Fibroblast of lung (primary cell): Measurements from ENCODE around the gene SLC44A5. TPM values are rescaled to one million over a fixed set of nuclear protein-coding genes. Genes with fewer than 3 reads are reported as not detected.
A peak's percentile ranks its signal among the peaks of the same experiment; 100 is the strongest.

Experiments
- DNase-seq, 2 donors: peaks; one replicate each; pipeline versions ENCODE4 v3.0.0 to v3.0.0-alpha.2; 2010; ENCODE audit warnings: low read depth in 2 of 2
- H2AFZ ChIP-seq: 2 replicates; pipeline ENCODE4 v1.5.1; 2012; ENCODE audit warnings: low read length, control low read depth, inconsistent platforms
- H3K27ac ChIP-seq: 2 replicates; pipeline ENCODE4 v1.5.1; 2011; ENCODE audit warnings: low read length, control low read depth; ENCODE audit not compliant: insufficient read depth
- H3K27me3 ChIP-seq: 2 replicates; pipeline ENCODE4 v1.5.1; 2011; ENCODE audit warnings: mild to moderate bottlenecking, low read length; ENCODE audit not compliant: control insufficient read depth, insufficient read depth
- H3K36me3 ChIP-seq: 2 replicates; pipeline ENCODE4 v1.5.1; 2011; ENCODE audit warnings: low read length; ENCODE audit not compliant: control insufficient read depth, insufficient read depth
- H3K4me1 ChIP-seq: 2 replicates; pipeline ENCODE4 v1.5.1; 2011; ENCODE audit warnings: low read length; ENCODE audit not compliant: control insufficient read depth, insufficient read depth; ENCODE audit errors: extremely low read depth
- H3K4me2 ChIP-seq: 2 replicates; pipeline ENCODE4 v1.5.1; 2011; ENCODE audit warnings: low read length, control low read depth; ENCODE audit not compliant: insufficient read depth; ENCODE audit errors: extremely low read depth
- H3K4me3 ChIP-seq, 4 experiments: fragments of 200-600 bp in 1 of 4; sonication (generic) in 1 of 4; replicated peaks in 1 of 4; 2 replicates each; pipeline ENCODE4 v1.5.1; 2011 to 2016; ENCODE audit warnings: low read length in 4 of 4, low read depth in 3 of 4, mild to moderate bottlenecking in 3 of 4, control low read depth in 2 of 4, inconsistent platforms in 1 of 4, mixed read lengths in 1 of 4; ENCODE audit not compliant: insufficient read depth in 1 of 4; ENCODE audit errors: control extremely low read depth in 1 of 4
- H3K79me2 ChIP-seq: 2 replicates; pipeline ENCODE4 v1.5.1; 2012; ENCODE audit warnings: mild to moderate bottlenecking, low read length, inconsistent platforms; ENCODE audit not compliant: control insufficient read depth, insufficient read depth
- H3K9ac ChIP-seq: 2 replicates; pipeline ENCODE4 v1.5.1; 2011; ENCODE audit warnings: mild to moderate bottlenecking, low read length, control low read depth; ENCODE audit not compliant: insufficient read depth
- H3K9me3 ChIP-seq: 2 replicates; pipeline ENCODE4 v1.5.1; 2012; ENCODE audit warnings: low read depth, low read length; ENCODE audit not compliant: control insufficient read depth, insufficient read depth
- H4K20me1 ChIP-seq: 2 replicates; pipeline ENCODE4 v1.5.1; 2011; ENCODE audit warnings: low read length; ENCODE audit not compliant: control insufficient read depth, insufficient read depth; ENCODE audit errors: extremely low read depth
- EZH2 ChIP-seq: IDR thresholded peaks from 2 replicates; pipeline ENCODE4 v1.5.1; 2012; ENCODE audit warnings: low read length, control low read depth, mild to moderate bottlenecking; ENCODE audit errors: missing control alignments
- polyA plus RNA-seq, 2 donors: library from polyadenylated mRNA; depleted of rRNA in 1 of 2; stranded (reverse) in 1 of 2; unstranded in 1 of 2; fragments of >200 nt; gene quantifications; 2 replicates each; pipeline ENCODE4 v1.2.1, GENCODE V29; 2011 to 2012; ENCODE audit warnings: missing spikeins in 1 of 2
- total RNA-seq: library from RNA; depleted of rRNA; stranded (reverse); fragments of >200 nt; gene quantifications from 2 replicates; pipeline ENCODE4 v1.2.1, GENCODE V29; 2014
- TF ChIP-seq, protein P1 (sequence below), 2 donors: IDR thresholded peaks in 1 of 2; conservative IDR thresholded peaks in 1 of 2; 1 replicate in 1 of 2; 2 replicates in 1 of 2; pipeline ENCODE4 v1.5.1; 2011 to 2012; ENCODE audit warnings: low read length in 2 of 2, control low read depth in 1 of 2, inconsistent platforms in 1 of 2, low read depth in 1 of 2, mild to moderate bottlenecking in 1 of 2

The SLC44A5 gene
- total and polyA plus RNA-seq, 2 donors (not counting 1 experiment from before 2014, with no cell fraction given) = under 0.01 to 0.03 TPM

DNA sequence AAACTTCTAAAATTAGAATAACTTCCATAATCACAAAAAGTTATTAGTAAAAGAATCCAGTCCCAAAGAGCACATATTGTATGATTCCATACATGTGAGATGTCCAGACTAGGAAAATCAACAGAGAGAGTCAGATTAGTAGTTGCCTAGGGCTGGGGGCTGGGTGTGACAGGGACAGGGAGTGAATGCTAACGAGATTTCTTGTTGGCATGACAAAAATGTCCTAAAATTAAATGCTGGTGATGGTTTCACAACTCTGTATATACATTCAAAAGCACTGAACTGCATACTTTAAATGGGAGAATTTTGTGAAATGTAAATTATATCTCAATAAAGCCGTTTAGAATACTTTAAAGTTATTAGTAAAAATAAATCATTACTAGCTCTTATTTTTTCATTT, 92.2 kb downstream of the SLC44A5 start:
- Histone ChIP-seq H3K27me3 (no peaks in the 10 kb centered on the region), H3K4me1 (no peaks in the 10 kb centered on the region), H4K20me1 (no peaks in the 10 kb centered on the region), H2AFZ (no peak overlapping the region), H3K4me2 (no peak overlapping the region), H3K27ac (no peak overlapping the region), H3K36me3 (no peaks in the 10 kb centered on the region), H3K9me3 (no peaks in the 10 kb centered on the region), H3K9ac (no peak overlapping the region), H3K79me2 (no peaks in the 10 kb centered on the region), H3K4me3 (no peak overlapping the region)
- DNase-seq = no peak
- TF ChIP-seq, protein P1, sequence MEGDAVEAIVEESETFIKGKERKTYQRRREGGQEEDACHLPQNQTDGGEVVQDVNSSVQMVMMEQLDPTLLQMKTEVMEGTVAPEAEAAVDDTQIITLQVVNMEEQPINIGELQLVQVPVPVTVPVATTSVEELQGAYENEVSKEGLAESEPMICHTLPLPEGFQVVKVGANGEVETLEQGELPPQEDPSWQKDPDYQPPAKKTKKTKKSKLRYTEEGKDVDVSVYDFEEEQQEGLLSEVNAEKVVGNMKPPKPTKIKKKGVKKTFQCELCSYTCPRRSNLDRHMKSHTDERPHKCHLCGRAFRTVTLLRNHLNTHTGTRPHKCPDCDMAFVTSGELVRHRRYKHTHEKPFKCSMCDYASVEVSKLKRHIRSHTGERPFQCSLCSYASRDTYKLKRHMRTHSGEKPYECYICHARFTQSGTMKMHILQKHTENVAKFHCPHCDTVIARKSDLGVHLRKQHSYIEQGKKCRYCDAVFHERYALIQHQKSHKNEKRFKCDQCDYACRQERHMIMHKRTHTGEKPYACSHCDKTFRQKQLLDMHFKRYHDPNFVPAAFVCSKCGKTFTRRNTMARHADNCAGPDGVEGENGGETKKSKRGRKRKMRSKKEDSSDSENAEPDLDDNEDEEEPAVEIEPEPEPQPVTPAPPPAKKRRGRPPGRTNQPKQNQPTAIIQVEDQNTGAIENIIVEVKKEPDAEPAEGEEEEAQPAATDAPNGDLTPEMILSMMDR (conservative IDR thresholded peaks at IDR 0.05 in 1 of 2, IDR thresholded peaks at IDR 0.05 in 1 of 2; ENCODE audit: low read depth in 1 of 2, low read length in 2 of 2) = no peak
- TF ChIP-seq EZH2 = no peak

DNA sequence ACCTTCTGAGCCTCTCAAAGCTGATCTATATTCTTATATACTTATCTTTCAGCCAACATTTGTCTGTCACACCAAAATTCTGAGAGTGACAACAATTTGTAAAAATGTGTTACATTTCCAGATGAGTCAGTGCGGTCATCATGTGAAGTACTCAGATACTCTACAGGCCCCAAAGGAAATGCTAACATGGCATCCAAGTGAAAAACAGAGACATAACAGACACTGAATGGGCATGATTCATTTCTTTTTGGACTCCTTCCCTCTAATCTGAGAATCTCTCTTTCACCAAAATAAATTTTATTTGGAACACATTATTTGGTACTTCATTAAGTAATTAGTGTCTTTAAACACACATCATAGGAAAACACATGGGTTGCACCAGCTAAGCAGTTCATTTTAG, 96.6 kb downstream of the SLC44A5 start:
- Histone ChIP-seq H3K4me1 (no peaks in the 10 kb centered on the region), H3K27me3 (no peaks in the 10 kb centered on the region), H3K4me3 (no peak overlapping the region), H3K79me2 (no peaks in the 10 kb centered on the region), H2AFZ (no peak overlapping the region), H3K27ac (no peak overlapping the region), H3K36me3 (no peaks in the 10 kb centered on the region), H3K4me2 (no peak overlapping the region), H3K9me3 (no peaks in the 10 kb centered on the region), H3K9ac (no peak overlapping the region), H4K20me1 (no peaks in the 10 kb centered on the region)
- TF ChIP-seq, protein P1 (conservative IDR thresholded peaks at IDR 0.05 in 1 of 2, IDR thresholded peaks at IDR 0.05 in 1 of 2; ENCODE audit: low read depth in 1 of 2, low read length in 2 of 2) = no peak
- no peak for TF ChIP-seq EZH2
- peak in 1 of 2 donors; percentile 63 for DNase-seq

DNA sequence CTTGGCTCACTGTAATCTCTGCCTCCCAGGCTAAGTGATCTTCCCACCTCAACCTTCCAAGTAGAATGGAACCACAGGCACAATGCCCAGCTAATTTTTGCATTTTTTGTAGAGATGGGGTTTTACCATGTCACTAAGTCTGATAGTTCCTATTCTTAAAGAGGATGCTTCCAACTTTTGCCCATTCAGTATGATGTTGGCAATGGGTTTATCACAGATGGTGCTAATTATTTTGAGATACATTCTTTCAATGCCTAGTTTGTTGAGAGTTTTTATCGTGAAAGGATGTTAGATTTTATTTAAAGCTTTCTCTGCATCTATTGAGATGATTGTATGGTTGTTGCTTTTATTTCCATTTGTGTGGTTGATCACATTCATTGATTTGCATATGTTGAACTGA, 103.9 kb downstream of the SLC44A5 start:
- Histone ChIP-seq H3K36me3 (no peaks in the 10 kb centered on the region), H3K27me3 (no peaks in the 10 kb centered on the region), H3K9me3 (no peaks in the 10 kb centered on the region), H4K20me1 (no peaks in the 10 kb centered on the region), H3K4me2 (no peak overlapping the region), H2AFZ (no peak overlapping the region), H3K79me2 (no peaks in the 10 kb centered on the region), H3K4me1 (no peaks in the 10 kb centered on the region), H3K4me3 (no peak overlapping the region), H3K9ac (no peak overlapping the region), H3K27ac (no peak overlapping the region)
- no peak for TF ChIP-seq EZH2
- TF ChIP-seq, protein P1 (conservative IDR thresholded peaks at IDR 0.05 in 1 of 2, IDR thresholded peaks at IDR 0.05 in 1 of 2; ENCODE audit: low read depth in 1 of 2, low read length in 2 of 2) = no peak
- peak in 1 of 2 donors; percentile 28 for DNase-seq
